Mammary epithelial cell (primary cell): Measurements from ENCODE around the gene VIL1.

ENCODE experiments used
- CTCF ChIP-seq, 2 donors: IDR thresholded peaks in 1 of 2; conservative IDR thresholded peaks in 1 of 2; 2 replicates each; pipeline ENCODE4 v1.5.1; 2011 to 2012; ENCODE audit warnings: inconsistent platforms in 2 of 2, low read length in 2 of 2, mild to moderate bottlenecking in 2 of 2, control low read depth in 1 of 2, low read depth in 1 of 2; ENCODE audit not compliant: insufficient read depth in 1 of 2; ENCODE audit errors: extremely low read depth in 1 of 2
- EZH2 ChIP-seq: IDR thresholded peaks from 2 replicates; pipeline ENCODE4 v1.6.1; 2012; ENCODE audit warnings: low read length, inconsistent platforms, borderline replicate concordance

GRCh38 chr2:218422403-218423086 lies 3.6 kb downstream of the VIL1 start:
- TF ChIP-seq CTCF (conservative IDR thresholded peaks at IDR 0.05 in 1 of 2, IDR thresholded peaks at IDR 0.05 in 1 of 2; ENCODE audit: extremely low read depth in 1 of 2, insufficient read depth in 1 of 2, low read depth in 1 of 2, low read length in 2 of 2) (no peak), EZH2 (no peak)
